IMR-90 (cell line): Measurements from ENCODE around the gene ARHGAP32. TPM values are rescaled to one million over a fixed set of nuclear protein-coding genes. Genes with fewer than 3 reads are reported as not detected.

Experiments
- ATAC-seq: fragments of 200-7000 bp; cut with Tn5 transposase; 2 replicates; pipeline ENCODE4 v1.9.1; 2020; ENCODE audit warnings: low read depth, mild to moderate bottlenecking, moderate library complexity
- BruUV-seq: library from RNA; stranded (reverse); fragments of 400-500 nt; replicated peaks from 2 replicates; lab custom pipeline; 2021; lab: Mats Ljungman, UMichigan
- CTCF ChIA-PET: fragments of 300-600 bp; formaldehyde crosslinking; extraction: SDS; loops from one replicate; lab custom pipeline; 2021; ENCODE audit warnings: antibody characterized with exemption; lab: Yijun Ruan, JAX
- POLR2A ChIA-PET: fragments of 300-600 bp; sonication (Branson Sonifier 250); formaldehyde crosslinking; loops from one replicate; lab custom pipeline; 2022; ENCODE audit warnings: antibody characterized with exemption; ENCODE audit not compliant: unreplicated experiment; lab: Charles Lee
- DNase-seq: peaks from one replicate; pipeline ENCODE4 v3.0.0; 2013
- H2AFZ ChIP-seq: replicated peaks from 2 replicates; pipeline ENCODE3; 2013; ENCODE audit warnings: low read length, mild to moderate bottlenecking; ENCODE audit not compliant: poor library complexity
- H2AK5ac ChIP-seq: 2 replicates; pipeline ENCODE4 v1.6.1; 2013; ENCODE audit warnings: low read depth, low read length, inconsistent platforms
- H2AK9ac ChIP-seq: replicated peaks from 2 replicates; pipeline ENCODE3; 2013; ENCODE audit warnings: mild to moderate bottlenecking, low read depth, low read length, moderate library complexity; ENCODE audit not compliant: poor library complexity
- H2BK120ac ChIP-seq: 2 replicates; pipeline ENCODE4 v1.6.1; 2013; ENCODE audit warnings: low read depth, low read length, inconsistent platforms
- H2BK15ac ChIP-seq: 3 replicates; pipeline ENCODE4 v1.6.1; 2013; ENCODE audit warnings: low read depth, low read length, inconsistent platforms
- H2BK20ac ChIP-seq: 2 replicates; pipeline ENCODE4 v1.6.1; 2013; ENCODE audit warnings: low read depth, mild to moderate bottlenecking, inconsistent platforms, low read length, moderate library complexity
- H2BK5ac ChIP-seq: 2 replicates; pipeline ENCODE4 v1.6.1; 2013; ENCODE audit warnings: mild to moderate bottlenecking, low read depth, low read length, inconsistent platforms; ENCODE audit not compliant: poor library complexity, severe bottlenecking
- H3K14ac ChIP-seq: replicated peaks from 2 replicates; pipeline ENCODE4 v1.6.1; 2013; ENCODE audit warnings: low read depth, low read length, inconsistent platforms
- H3K18ac ChIP-seq: 2 replicates; pipeline ENCODE4 v1.6.1; 2013; ENCODE audit warnings: low read depth, low read length, control low read depth
- H3K23ac ChIP-seq: 2 replicates; pipeline ENCODE4 v1.6.1; 2013; ENCODE audit warnings: low read depth, low read length, inconsistent platforms
- H3K27ac ChIP-seq: 2 replicates; pipeline ENCODE4 v1.5.1; 2013; ENCODE audit warnings: mild to moderate bottlenecking, control low read depth, low read length; ENCODE audit not compliant: insufficient read depth
- H3K27me3 ChIP-seq: 2 replicates; pipeline ENCODE4 v1.6.1; 2013; ENCODE audit warnings: low read length; ENCODE audit not compliant: control insufficient read depth, insufficient read depth
- H3K36me3 ChIP-seq: 2 replicates; pipeline ENCODE4 v1.6.1; 2013; ENCODE audit warnings: low read length, mixed read lengths; ENCODE audit not compliant: control insufficient read depth, insufficient read depth
- H3K4ac ChIP-seq: 2 replicates; pipeline ENCODE4 v1.6.1; 2013; ENCODE audit warnings: low read depth, low read length, inconsistent platforms
- H3K4me1 ChIP-seq: 2 replicates; pipeline ENCODE4 v1.6.1; 2013; ENCODE audit warnings: low read length, mixed read lengths; ENCODE audit not compliant: control insufficient read depth, insufficient read depth
- H3K4me2 ChIP-seq: 2 replicates; pipeline ENCODE4 v1.6.1; 2013; ENCODE audit warnings: low read depth, mild to moderate bottlenecking, control low read depth, low read length, moderate library complexity
- H3K4me3 ChIP-seq: 2 replicates; pipeline ENCODE4 v1.5.1; 2013; ENCODE audit warnings: low read depth, mild to moderate bottlenecking, control low read depth, low read length, moderate library complexity; ENCODE audit not compliant: insufficient read depth
- H3K56ac ChIP-seq: 2 replicates; pipeline ENCODE4 v1.6.1; 2013; ENCODE audit warnings: low read length, inconsistent platforms; ENCODE audit not compliant: insufficient read depth; ENCODE audit errors: extremely low read depth
- H3K79me1 ChIP-seq, 2 experiments: 2 replicates each; pipeline ENCODE4 v1.6.1; 2013; ENCODE audit warnings: low read length in 2 of 2, inconsistent platforms in 1 of 2, low read depth in 1 of 2
- H3K9ac ChIP-seq: 2 replicates; pipeline ENCODE4 v1.6.1; 2013; ENCODE audit warnings: low read depth, low read length, control low read depth
- H3K9me1 ChIP-seq: 2 replicates; pipeline ENCODE4 v1.6.1; 2013; ENCODE audit warnings: low read length, inconsistent platforms; ENCODE audit not compliant: insufficient read depth
- H3K9me3 ChIP-seq: 2 replicates; pipeline ENCODE4 v1.6.1; 2013; ENCODE audit warnings: low read length; ENCODE audit not compliant: control insufficient read depth, insufficient read depth
- H4K20me1 ChIP-seq: 2 replicates; pipeline ENCODE4 v1.6.1; 2013; ENCODE audit warnings: low read length, inconsistent platforms; ENCODE audit not compliant: insufficient read depth
- H4K5ac ChIP-seq: 2 replicates; pipeline ENCODE4 v1.6.1; 2013; ENCODE audit warnings: mild to moderate bottlenecking, low read depth, low read length, control low read depth
- H4K8ac ChIP-seq, 2 experiments: 2 replicates each; pipeline ENCODE4 v1.6.1; 2013; ENCODE audit warnings: low read depth in 2 of 2, low read length in 2 of 2, control low read depth in 1 of 2, inconsistent platforms in 1 of 2
- H4K91ac ChIP-seq: 2 replicates; pipeline ENCODE4 v1.6.1; 2013; ENCODE audit warnings: low read depth, low read length, inconsistent platforms; ENCODE audit not compliant: insufficient read depth
- BHLHE40 ChIP-seq: fragments of 150-350 bp; IDR thresholded peaks from 2 replicates; pipeline ENCODE4 v1.6.1; 2016; ENCODE audit warnings: mild to moderate bottlenecking, low read depth, low read length
- CEBPB ChIP-seq: IDR thresholded peaks from 2 replicates; pipeline ENCODE4 v1.6.1; 2012; ENCODE audit warnings: low read depth, low read length, improper control_type of control experiment
- CHD1 ChIP-seq: IDR thresholded peaks from 2 replicates; pipeline ENCODE4 v1.6.1; 2012; ENCODE audit warnings: low read depth, low read length, improper control_type of control experiment
- CTCF ChIP-seq: conservative IDR thresholded peaks from 2 replicates; pipeline ENCODE4 v1.5.1; 2012; ENCODE audit warnings: mild to moderate bottlenecking, low read depth, low read length, improper control_type of control experiment
- ELK1 ChIP-seq: fragments of 150-350 bp; IDR thresholded peaks from 2 replicates; pipeline ENCODE4 v1.6.1; 2016; ENCODE audit warnings: low read depth, mild to moderate bottlenecking, low read length, moderate library complexity, borderline replicate concordance
- FOS ChIP-seq: fragments of 150-350 bp; IDR thresholded peaks from 2 replicates; pipeline ENCODE4 v1.6.1; 2016; ENCODE audit warnings: low read depth, low read length
- MAFK ChIP-seq: IDR thresholded peaks from 2 replicates; pipeline ENCODE4 v1.6.1; 2012; ENCODE audit warnings: low read depth, low read length, improper control_type of control experiment
- MAZ ChIP-seq: IDR thresholded peaks from 2 replicates; pipeline ENCODE4 v1.6.1; 2012; ENCODE audit warnings: low read depth, mild to moderate bottlenecking, low read length, improper control_type of control experiment, moderate library complexity, borderline replicate concordance
- MXI1 ChIP-seq: IDR thresholded peaks from 2 replicates; pipeline ENCODE4 v1.6.1; 2012; ENCODE audit warnings: low read depth, mild to moderate bottlenecking, low read length, moderate library complexity, borderline replicate concordance
- NFE2L2 ChIP-seq: fragments of 150-350 bp; IDR thresholded peaks from 2 replicates; pipeline ENCODE4 v1.6.1; 2016; ENCODE audit warnings: low read depth, mild to moderate bottlenecking, low read length
- POLR2A ChIP-seq: IDR thresholded peaks from 2 replicates; pipeline ENCODE4 v1.6.1; 2012; ENCODE audit warnings: mild to moderate bottlenecking, low read depth, low read length
- RAD21 ChIP-seq: IDR thresholded peaks from 2 replicates; pipeline ENCODE4 v1.6.1; 2012; ENCODE audit warnings: low read length, improper control_type of control experiment
- RCOR1 ChIP-seq: IDR thresholded peaks from 2 replicates; pipeline ENCODE4 v1.6.1; 2012; ENCODE audit warnings: mild to moderate bottlenecking, low read length, improper control_type of control experiment; ENCODE audit not compliant: insufficient replicate concordance
- RFX5 ChIP-seq: IDR thresholded peaks from 2 replicates; pipeline ENCODE4 v1.8.0; 2012; ENCODE audit warnings: low read depth, mild to moderate bottlenecking, low read length, moderate library complexity
- SMC3 ChIP-seq: fragments of 150-350 bp; IDR thresholded peaks from 2 replicates; pipeline ENCODE4 v1.6.1; 2016; ENCODE audit warnings: low read depth, mild to moderate bottlenecking, antibody characterized with exemption, low read length, moderate library complexity
- USF2 ChIP-seq: fragments of 150-350 bp; IDR thresholded peaks from 2 replicates; pipeline ENCODE4 v1.6.1; 2017; ENCODE audit warnings: mild to moderate bottlenecking, antibody characterized with exemption, low read length, low read depth
- whole genome bisulfite sequencing, 2 experiments: methylation state at CpG; one replicate each; pipeline versions ENCODE4 v1.1.5 to v1.1.7; 2013; ENCODE audit warnings: missing lambda C conversion rate in 2 of 2; ENCODE audit not compliant: insufficient read length in 1 of 2; ENCODE audit errors: extremely low coverage in 2 of 2; 5-methylcytosine and 5-hydroxymethylcytosine counted together
- dilution Hi-C: fragments of 300-500 bp; cut with HindIII; formaldehyde crosslinking; loops from one replicate; pipeline ENCODE4 v1.14.3; 2018; ENCODE audit warnings: low sequenced_read_pairs; ENCODE audit not compliant: unreplicated experiment
- in situ Hi-C: fragments of 300-500 bp; cut with MboI; formaldehyde crosslinking; loops from 3 replicates; pipeline ENCODE4 v1.14.3; 2019; ENCODE audit warnings: low sequenced_read_pairs, inconsistent platforms, mixed read lengths
- intact Hi-C: fragments of 100-400 bp; cut with micrococcal nuclease; formaldehyde crosslinking; loops from 2 replicates; pipeline ENCODE4 v1.10.0; 2022
- polyA plus RNA-seq, 3 experiments: library from polyadenylated mRNA; depleted of rRNA; stranded (reverse); fragments of >200 nt; gene quantifications; 2 replicates each; pipeline ENCODE4 v1.2.3, GENCODE V29; 2012; ENCODE audit warnings: low replicate concordance in 1 of 3
- total RNA-seq: library from RNA; depleted of rRNA; stranded (reverse); fragments of >200 nt; gene quantifications from 2 replicates; pipeline ENCODE4 v1.2.3, GENCODE V29; 2012

ARHGAP32 gene
- total and polyA plus RNA-seq, 2 of the 4 experiments (the other 2 are of a cell fraction), result 4.1 to 8.4 TPM

- Histone ChIP-seq H3K79me1 (no peaks in the 10 kb centered on the region), H3K4me2 (no peak overlapping the region), H4K8ac (no peak overlapping the region), H3K4ac (no peak overlapping the region), H3K9me1 (no peaks in the 10 kb centered on the region), H3K9ac (no peak overlapping the region), H3K27me3 (peaks cover 2% of the 10 kb centered on the region; the same call in 1 of the 2 replicates), H3K18ac (no peak overlapping the region), H4K5ac (no peak overlapping the region), H2BK120ac (no peak overlapping the region), H4K91ac (no peak overlapping the region), H4K20me1 (no peaks in the 10 kb centered on the region), H3K14ac (no peak overlapping the region), H2BK15ac (no peak overlapping the region), H2BK5ac (no peak overlapping the region), H2AK5ac (no peak overlapping the region), H3K36me3 (peaks cover 7% of the 10 kb centered on the region), H3K4me3 (no peak overlapping the region), H3K23ac (no peak overlapping the region), H3K27ac (no peak overlapping the region), H2BK20ac (no peak overlapping the region), H3K56ac (no peak overlapping the region), H2AK9ac (no peak overlapping the region), H3K4me1 (no peaks in the 10 kb centered on the region), H2AFZ (no peak overlapping the region), H3K9me3 (no peaks in the 10 kb centered on the region)
- 94% methylated on average over 2 of the region's 7 CpGs; no CpG with 5 or more reads in 1 of the 2 experiments for WGBS, 2 experiments
- DNase-seq, result no peak
- intact Hi-C loops (no loop called here), in situ Hi-C loops (loop anchor here (25.0 kb wide), 2 partner anchors 802 to 927 kb away; no protein-coding TSS in a partner anchor), dilution Hi-C loops (no loop called here)
- ChIA-PET CTCF (no interaction called here), POLR2A (no interaction called here)
- no peak for TF ChIP-seq POLR2A
- no peak for TF ChIP-seq SMC3
- no peak for TF ChIP-seq CTCF
- TF ChIP-seq RCOR1, result no peak
- no peak for TF ChIP-seq BHLHE40
- no peak for TF ChIP-seq MXI1
- TF ChIP-seq ELK1, result no peak
- TF ChIP-seq FOS, result no peak
- no peak for TF ChIP-seq MAFK
- TF ChIP-seq CHD1, result no peak
- TF ChIP-seq MAZ, result no peak
- TF ChIP-seq CEBPB, result no peak
- no peak for TF ChIP-seq USF2
- TF ChIP-seq RFX5, result no peak
- TF ChIP-seq RAD21, result no peak
- no peak for TF ChIP-seq NFE2L2
- ATAC-seq, result no peak
- BruUV-seq, result no TSS peak
Measured at GRCh38 chr11:128964463-128964930, 227.6 kb downstream of the ARHGAP32 start.
